ENCODE results near the gene ADARB1. TPM values are rescaled to one million over a fixed set of nuclear protein-coding genes. Genes with fewer than 3 reads are reported as not detected.

ADARB1 gene
- total and polyA plus RNA-seq, 2 of the 8 experiments (the other 6 are each of a cell fraction or from before 2014, with no cell fraction given), result 4.7 to 14.9 TPM

- Histone ChIP-seq H4K20me1 (replicated peaks in 1 of 2; ENCODE audit: control insufficient read depth in 1 of 2, insufficient read depth in 2 of 2, low read length in 2 of 2) (no peaks in the 10 kb centered on the region), H2BK5ac (ENCODE audit: low read depth, low read length) (no peak overlapping the region), H3K4ac (replicated peaks; ENCODE audit: insufficient read length, low read depth, low read length) (no peak overlapping the region), H2AFZ (ENCODE audit: low read length) (no peak overlapping the region), H4K8ac (ENCODE audit: extremely low read depth, insufficient read depth, low read length) (no peak overlapping the region), H3K56ac (replicated peaks; ENCODE audit: insufficient read length, low read depth, low read length) (no peak overlapping the region), H2BK15ac (ENCODE audit: low read length) (no peak overlapping the region), H4K91ac (replicated peaks; ENCODE audit: insufficient read length, low read length) (no peak overlapping the region), H3K4me2 (ENCODE audit: insufficient read depth in 1 of 2, low read depth in 2 of 2, low read length in 2 of 2) (no peak overlapping the region), H2BK12ac (ENCODE audit: low read depth, low read length) (no peak overlapping the region), H3K23me2 (ENCODE audit: low read depth, low read length) (no peaks in the 10 kb centered on the region), H3K14ac (ENCODE audit: insufficient read length) (no peak overlapping the region), H3K36me3 (ENCODE audit: control insufficient read depth in 2 of 4, insufficient read depth in 4 of 4, low read length in 3 of 4) (peaks cover 0 to 11% (median 5%) of the 10 kb centered on the region in 4 experiments; a peak in 4 of 8 replicates), H3K23ac (ENCODE audit: insufficient read length) (no peak overlapping the region), H3K79me2 (ENCODE audit: control insufficient read depth in 1 of 2, insufficient read depth in 2 of 2, low read length in 2 of 2) (no peaks in the 10 kb centered on the region), H2AK5ac (ENCODE audit: low read depth, low read length) (no peak overlapping the region), H3K79me1 (ENCODE audit: low read depth, low read length) (no peaks in the 10 kb centered on the region), H3K4me1 (replicated peaks in 1 of 4; ENCODE audit: control insufficient read depth in 3 of 4, insufficient read depth in 4 of 4, low read length in 3 of 4) (peaks cover 0 to 3% (median 0%) of the 10 kb centered on the region in 4 experiments; a peak in 1 of 7 replicates), H3K18ac (ENCODE audit: extremely low read depth, low read length) (no peak overlapping the region), H3K9me3 (ENCODE audit: insufficient read depth in 2 of 2, low read depth in 1 of 2, low read length in 1 of 2) (peaks cover 2 to 10% of the 10 kb centered on the region in 2 experiments; a peak in 3 of 4 replicates), H3K27ac (ENCODE audit: low read depth, low read length) (no peak overlapping the region), H3K27me3 (replicated peaks in 1 of 4; ENCODE audit: control insufficient read depth in 3 of 4, extremely low read depth in 1 of 4, insufficient read depth in 3 of 4, low read length in 3 of 4) (no peaks in the 10 kb centered on the region), H4K5ac (ENCODE audit: insufficient read length, low read depth, low read length) (no peak overlapping the region), H2BK20ac (ENCODE audit: low read length) (no peak overlapping the region), H3K9ac (replicated peaks in 1 of 4; ENCODE audit: extremely low read depth in 1 of 4, low read depth in 3 of 4, low read length in 3 of 4) (no peak overlapping the region), H2BK120ac (replicated peaks; ENCODE audit: low read depth, low read length) (no peak overlapping the region), H3K4me3 (ENCODE audit: extremely low read depth in 1 of 4, insufficient read depth in 2 of 4, low read depth in 3 of 4, low read length in 4 of 4) (no peak overlapping the region)
- no peak for TF ChIP-seq ATF3 (IDR thresholded peaks at IDR 0.05; ENCODE audit: insufficient read depth, low read depth, low read length)
- no peak for TF ChIP-seq RAD21 (IDR thresholded peaks at IDR 0.05 in 1 of 2, conservative IDR thresholded peaks at IDR 0.05 in 1 of 2; ENCODE audit: low read depth in 2 of 2, low read length in 2 of 2)
- TF ChIP-seq JUND (IDR thresholded peaks at IDR 0.05; ENCODE audit: low read length), result no peak
- no peak for TF ChIP-seq SP2 (IDR thresholded peaks at IDR 0.05; ENCODE audit: low read length)
- WGBS, 2 experiments (ENCODE audit: extremely low coverage in 1 of 2, insufficient coverage in 1 of 2, insufficient read length in 1 of 2, insufficient replicate concordance in 2 of 2, low coverage in 1 of 2, low lambda C conversion rate in 2 of 2, missing lambda C conversion rate in 1 of 2), result 77% methylated on average over 1 of the region's 1 CpG; no CpG with 5 or more reads in 1 of the 2 experiments
- ChIA-PET POLR2A (ENCODE audit: partially characterized antibody) (no interaction called here), CTCF (ENCODE audit: partially characterized antibody) (interaction anchor here (1.2 kb wide), 2 partner anchors 45 to 272 kb away, joined by 3 read pairs; no protein-coding TSS in a partner anchor)
- FAIRE-seq, result no peak
- no peak for DNase-seq (ENCODE audit: low read depth in 1 of 2, low spot score in 2 of 2)
Measured at GRCh38 chr21:45182958-45183357, 108.6 kb downstream of the ADARB1 start.

Data from H1 (cell line).